Adipose tissue (tissue), 3 donors: ENCODE measurements around the gene BCAS3. TPM values are rescaled to one million over a fixed set of nuclear protein-coding genes. Genes with fewer than 3 reads are reported as not detected.
"Not testable (repeated sequence)": the region's sequence is repeated elsewhere in the genome, so short reads cannot be mapped to it uniquely, and the experiment has no call there.

ENCODE experiments used
- H3K27ac ChIP-seq: one replicate; pipeline ENCODE4 v1.5.1; 2013; ENCODE audit warnings: low read depth, low read length
- WGBS, 3 donors: extraction: QIAGEN DNeasy Blood & Tissue Kit; methylation state at CpG; one replicate each; pipeline ENCODE4 v1.1.7; 2013; 5-methylcytosine and 5-hydroxymethylcytosine counted together
- polyA plus RNA-seq, 3 donors: library from polyadenylated mRNA; stranded (reverse); fragments of 200-250 nt; gene quantifications; one replicate each; pipeline ENCODE4 v1.2.3, GENCODE V29; 2013
- donor health status: healthy with polysubstance abuse.
- donor health status: Bipolar disorder and iron deficiency.
- donor health status: healthy.

The BCAS3 gene
- polyA plus RNA-seq, 3 donors = 5.2 to 8.5 (median 5.4) TPM

DNA sequence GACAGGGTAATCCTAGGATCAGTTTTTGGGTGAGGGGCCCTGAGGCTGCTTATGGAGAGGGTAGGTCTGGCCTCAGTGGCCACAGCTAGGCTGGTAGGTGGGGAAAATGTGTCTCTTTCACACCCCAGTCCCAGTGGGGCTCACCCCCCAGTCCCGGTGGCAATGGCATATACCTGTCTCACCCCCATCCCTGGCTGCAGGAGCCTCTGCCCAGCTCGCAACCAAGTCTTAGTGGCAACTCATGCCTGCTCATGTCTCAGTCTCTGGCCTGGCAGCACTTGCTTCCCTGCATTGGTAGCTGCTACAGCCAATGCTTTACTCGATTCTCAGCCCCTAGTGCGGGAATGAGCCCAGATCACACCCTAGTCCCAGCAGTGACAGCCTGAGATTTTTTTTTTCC, 221.5 kb downstream of the BCAS3 start:
- no peak overlapping the region for H3K27ac ChIP-seq
- 96 to 100% (median 97%) methylated on average over 4 of the region's 4 CpGs for WGBS, 3 donors

GRCh38 chr17:60900688-60901087, 223.0 kb downstream of the BCAS3 start:
- H3K27ac ChIP-seq = no peak overlapping the region
- WGBS, 3 donors = 86 to 94% (median 90%) methylated on average over 3 of the region's 3 CpGs

GRCh38 chr17:60901242-60901641, 223.6 kb downstream of the BCAS3 start:
- H3K27ac ChIP-seq = no peak overlapping the region

GRCh38 chr17:60901806-60902205, 224.2 kb downstream of the BCAS3 start:
- WGBS, 3 donors = 89 to 94% (median 89%) methylated on average over 2 of the region's 2 CpGs
- no peak overlapping the region for H3K27ac ChIP-seq

- 75 to 77% (median 77%) methylated on average over 7 of the region's 7 CpGs for WGBS, 3 donors
- H3K27ac ChIP-seq = no peak overlapping the region
These were observed 224.7 kb downstream of the BCAS3 start for GRCh38 chr17:60902399-60902798.

DNA sequence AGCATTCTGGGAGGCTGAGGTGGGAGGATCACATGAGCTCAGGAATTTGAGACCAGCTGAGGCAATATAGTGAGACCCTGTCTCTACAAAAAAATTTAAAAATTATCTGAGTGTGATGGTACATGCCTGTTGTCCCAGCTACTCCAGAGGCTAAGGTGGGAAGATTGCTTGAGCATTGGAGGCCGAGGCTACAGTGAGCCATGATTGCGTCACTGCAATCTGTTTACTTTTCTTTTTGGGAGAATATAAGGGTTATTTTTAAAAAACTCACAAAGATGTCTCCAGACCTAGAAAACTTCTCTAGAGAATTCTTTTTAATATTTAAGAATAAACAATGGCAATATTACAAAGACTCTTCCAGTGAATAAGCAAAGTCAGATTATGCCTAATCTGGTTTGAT, 226.9 kb downstream of the BCAS3 start:
- WGBS, 3 donors = 92 to 98% (median 98%) methylated on average over 2 of the region's 2 CpGs
- H3K27ac ChIP-seq = no peak overlapping the region

GRCh38 chr17:60905709-60906108, 228.1 kb downstream of the BCAS3 start:
- WGBS, 3 donors = 79 to 96% (median 96%) methylated on average over 3 of the region's 3 CpGs
- no peak overlapping the region for H3K27ac ChIP-seq

GRCh38 chr17:60908324-60908723, 230.7 kb downstream of the BCAS3 start:
- no peak overlapping the region for H3K27ac ChIP-seq
- WGBS, 3 donors = 68 to 79% (median 74%) methylated on average over 4 of the region's 4 CpGs

DNA sequence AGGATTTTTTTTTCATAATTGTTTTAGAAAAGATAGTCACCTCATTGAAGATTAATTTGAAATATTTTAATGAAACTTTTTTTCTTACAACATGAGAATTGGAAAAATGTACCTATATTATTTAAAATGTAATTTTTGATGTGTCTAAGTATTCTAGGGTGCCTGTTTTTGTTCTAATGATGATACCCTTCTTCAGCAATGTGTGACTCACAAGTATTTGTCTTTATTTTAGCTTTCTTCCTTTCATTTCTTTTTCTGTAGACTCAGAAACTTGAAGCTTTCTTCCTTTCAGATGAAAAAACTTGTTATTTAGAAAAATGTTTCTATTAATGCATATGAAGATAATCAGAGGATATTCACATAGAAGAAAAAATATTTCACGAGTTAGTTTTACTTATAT, 231.8 kb downstream of the BCAS3 start:
- H3K27ac ChIP-seq = no peak overlapping the region
- WGBS, 3 donors = 87 to 93% (median 93%) methylated on average over 1 of the region's 1 CpG

DNA sequence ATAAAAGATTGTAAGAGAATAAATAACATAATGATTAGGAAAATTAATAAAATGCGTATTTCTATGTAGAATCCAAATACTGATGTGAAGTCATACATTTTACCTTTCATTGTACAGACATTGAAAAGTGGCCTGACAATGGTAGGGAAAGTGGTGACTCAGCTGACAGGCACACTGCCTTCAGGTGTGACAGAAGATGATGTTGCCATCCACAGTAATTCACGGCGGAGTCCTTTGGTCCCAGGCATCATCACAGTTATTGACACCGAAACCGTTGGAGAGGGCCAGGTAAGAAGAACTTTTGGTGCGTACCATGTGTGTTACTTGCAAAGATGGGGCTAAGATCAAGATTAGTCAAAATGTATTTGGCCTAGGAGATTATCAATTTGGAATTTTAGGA, 232.8 kb downstream of the BCAS3 start:
- H3K27ac ChIP-seq = no peak overlapping the region
- WGBS, 3 donors = 97% methylated on average over 6 of the region's 6 CpGs

- WGBS, 3 donors = 83 to 93% (median 92%) methylated on average over 1 of the region's 1 CpG
- H3K27ac ChIP-seq = no peak overlapping the region
These were observed 236.4 kb downstream of the BCAS3 start for GRCh38 chr17:60914078-60914477.

DNA sequence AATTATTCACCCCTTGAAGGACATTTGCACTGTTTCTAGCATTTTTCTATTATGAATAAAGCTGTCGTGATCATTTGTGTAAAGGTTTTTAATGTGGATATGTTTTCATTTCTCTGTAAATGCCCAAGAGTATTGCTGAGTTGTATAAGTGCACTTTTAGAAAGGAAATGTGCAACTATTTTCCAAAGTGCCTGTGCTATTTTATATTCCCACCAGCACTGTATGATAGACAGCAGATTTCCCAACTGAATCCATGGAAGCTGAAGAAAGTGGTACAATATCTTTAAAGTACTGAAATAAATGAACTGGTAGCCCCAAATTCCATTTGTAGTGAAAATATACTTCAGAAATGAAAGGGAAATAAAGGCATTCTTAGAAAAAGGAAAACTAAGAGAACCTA, 238.4 kb downstream of the BCAS3 start:
- 92 to 100% (median 95%) methylated on average over 1 of the region's 1 CpG for WGBS, 3 donors
- no peak overlapping the region for H3K27ac ChIP-seq

- WGBS, 3 donors = 72 to 97% (median 94%) methylated on average over 2 of the region's 2 CpGs
These were observed 242.5 kb downstream of the BCAS3 start for GRCh38 chr17:60920107-60920506.

DNA sequence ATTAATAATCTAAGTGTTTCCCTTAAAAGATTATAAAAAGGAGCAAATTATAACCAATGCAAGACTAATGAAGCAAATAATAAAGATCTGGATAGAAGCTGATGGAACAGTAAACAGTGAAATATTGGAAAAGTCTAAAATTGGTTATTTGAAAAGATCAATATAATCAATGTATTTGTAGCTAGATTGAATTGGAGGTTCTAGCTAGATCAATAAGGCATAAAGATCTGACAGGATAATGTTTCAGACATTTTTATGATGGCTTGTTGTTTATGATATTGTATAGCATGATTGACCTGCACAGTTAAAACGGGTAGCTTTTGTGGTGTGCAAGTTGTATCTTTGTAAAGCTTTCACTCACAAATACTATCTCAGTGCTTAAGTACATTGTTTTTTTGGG, 245.3 kb downstream of the BCAS3 start:
- whole genome bisulfite sequencing, 3 donors = 75 to 88% (median 88%) methylated on average over 1 of the region's 1 CpG

More at GRCh38 chr17:60920107-60920506, 242.5 kb downstream of the BCAS3 start:
- H3K27ac ChIP-seq = no peak overlapping the region

DNA sequence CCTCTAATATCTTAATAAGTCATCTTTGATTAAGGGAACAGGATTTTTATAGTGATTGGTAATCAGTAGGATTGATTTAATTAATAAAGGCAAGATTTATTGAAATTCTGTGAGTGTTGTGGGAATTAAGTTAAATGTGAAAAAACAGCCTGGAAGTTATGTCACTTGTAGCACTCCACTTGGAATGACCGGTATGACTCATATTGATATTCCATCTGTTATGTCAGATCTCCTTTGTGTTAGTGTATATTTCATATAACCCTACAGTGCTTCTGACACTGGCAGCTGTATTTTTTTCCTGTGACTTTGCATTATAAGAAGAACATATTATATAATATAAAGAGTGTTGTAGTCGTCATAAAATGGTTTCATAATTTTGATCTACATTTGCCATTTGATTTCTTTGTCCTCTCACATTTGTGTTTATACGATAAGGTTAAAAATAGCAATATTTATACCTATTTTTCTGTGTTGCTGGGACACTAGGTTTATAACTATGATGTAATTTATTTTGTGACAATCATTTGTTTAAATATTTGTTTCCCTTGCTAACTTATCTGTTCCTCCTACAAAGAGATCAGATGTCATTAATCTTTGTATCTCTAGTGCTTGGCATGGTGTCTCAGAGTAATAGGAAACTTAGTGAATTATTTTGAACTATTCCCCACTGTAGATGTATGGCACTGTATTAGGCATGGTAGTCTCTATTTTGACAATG, 249.0 kb downstream of the BCAS3 start:
- H3K27ac ChIP-seq = no peak overlapping the region
- WGBS, 3 donors = 54 to 91% (median 89%) methylated on average over 3 of the region's 3 CpGs

More for the DNA sequence above, 245.3 kb downstream of the BCAS3 start:
- no peak overlapping the region for H3K27ac ChIP-seq

- 92 to 100% (median 96%) methylated on average over 2 of the region's 2 CpGs for WGBS, 3 donors
- H3K27ac ChIP-seq = no peak overlapping the region
These were observed 256.1 kb downstream of the BCAS3 start for GRCh38 chr17:60933739-60934138.

- H3K27ac ChIP-seq = no peak overlapping the region
- WGBS, 3 donors = 93 to 97% (median 94%) methylated on average over 6 of the region's 6 CpGs
These were observed 257.1 kb downstream of the BCAS3 start for GRCh38 chr17:60934723-60935122.

GRCh38 chr17:60935991-60936390, 258.3 kb downstream of the BCAS3 start:
- not testable (repeated sequence) for H3K27ac ChIP-seq

- no peak overlapping the region for H3K27ac ChIP-seq
- WGBS, 3 donors = 94 to 99% (median 96%) methylated on average over 2 of the region's 2 CpGs
These were observed 261.7 kb downstream of the BCAS3 start for GRCh38 chr17:60939318-60939717.

GRCh38 chr17:60941028-60941427, 263.4 kb downstream of the BCAS3 start:
- no peak overlapping the region for H3K27ac ChIP-seq
- 40 to 78% (median 46%) methylated on average over 5 of the region's 5 CpGs for WGBS, 3 donors

- H3K27ac ChIP-seq = no peak overlapping the region
- WGBS, 3 donors = 70 to 77% (median 71%) methylated on average over 2 of the region's 2 CpGs
These were observed 263.9 kb downstream of the BCAS3 start for GRCh38 chr17:60941571-60941970.
